ENCODE results near the gene ELMOD3. TPM values are rescaled to one million over a fixed set of nuclear protein-coding genes. Genes with fewer than 3 reads are reported as not detected.
"Not testable (repeated sequence)": the region's sequence is repeated elsewhere in the genome, so short reads cannot be mapped to it uniquely, and the experiment has no call there.

Gene ELMOD3
- total RNA-seq, 1 donor from 2014 or later, result 16.7 TPM

DNA sequence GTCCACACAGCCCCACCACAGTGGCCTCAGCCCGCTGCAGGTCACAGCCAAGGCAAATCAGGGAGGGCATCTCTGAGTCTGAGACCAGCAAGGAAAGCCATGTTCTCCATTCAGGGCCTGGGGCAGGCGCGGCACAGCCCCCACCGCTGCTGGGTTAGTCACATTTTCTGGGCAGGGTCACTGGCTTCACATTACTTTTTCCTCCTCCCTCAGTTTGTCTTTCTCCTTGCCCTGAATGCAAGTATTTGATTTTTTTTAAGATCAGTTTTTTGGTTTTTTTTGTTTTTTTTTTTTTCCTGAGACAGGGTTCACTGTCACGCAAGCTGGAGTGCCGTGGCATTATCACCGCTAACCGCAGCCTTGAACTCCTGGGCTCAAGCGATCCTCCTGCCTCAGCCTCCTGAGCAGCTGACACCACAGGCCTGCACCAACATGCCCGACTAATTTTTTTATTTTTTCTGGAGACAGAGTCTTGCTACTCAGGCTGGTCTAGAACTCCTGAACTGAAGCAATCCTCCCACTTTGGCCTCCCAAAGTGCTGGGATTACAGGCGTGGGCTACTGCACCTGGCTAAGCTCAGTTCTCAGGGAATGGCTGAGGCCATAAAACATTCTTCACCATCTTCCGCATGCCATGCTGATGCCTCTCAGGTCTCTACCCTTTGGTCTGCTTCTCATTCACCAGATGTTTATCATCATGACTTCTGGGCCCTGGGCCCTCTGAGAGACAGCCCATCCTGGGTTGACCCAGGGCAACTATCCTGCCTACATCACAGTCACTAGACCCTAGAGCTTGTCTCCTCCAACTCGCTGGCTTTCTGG, 56.2 kb downstream of the ELMOD3 start:
- H3K36me3 Mint-ChIP-seq (ENCODE audit: low read depth), result peaks cover 4% of the 10 kb centered on the region
- no peak for DNase-seq
- peaks cover 60% of the 10 kb centered on the region for H3K4me1 Mint-ChIP-seq
- peaks cover 3% of the 10 kb centered on the region for H3K27me3 Mint-ChIP-seq
- peak overlapping the region; percentile 77 for H3K4me3 Mint-ChIP-seq
- no peaks in the 10 kb centered on the region for H3K9me3 Mint-ChIP-seq
- peak overlapping the region; percentile 81 for H3K27ac Mint-ChIP-seq
- intact Hi-C loops (cut with micrococcal nuclease), result no loop called here

DNA sequence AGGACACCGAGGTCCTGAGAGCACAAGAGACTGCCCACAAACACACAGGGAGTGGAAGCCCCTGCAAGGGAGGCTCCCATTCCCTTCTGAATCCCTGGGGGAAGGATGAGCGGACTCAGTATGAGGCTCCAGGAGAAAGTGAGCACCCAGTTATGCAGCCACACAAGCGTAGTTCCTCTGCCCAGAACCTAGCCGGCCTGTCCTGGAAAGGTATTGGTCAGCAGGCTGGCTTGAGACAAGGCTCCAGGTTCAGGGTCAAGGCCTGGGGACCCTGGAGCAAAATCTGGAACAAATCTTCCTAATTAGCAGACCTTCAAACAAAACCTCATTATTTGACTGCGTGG, 56.8 kb downstream of the ELMOD3 start:
- DNase-seq, result no peak
- H3K36me3 Mint-ChIP-seq (ENCODE audit: low read depth), result peaks cover 3% of the 10 kb centered on the region
- H3K4me3 Mint-ChIP-seq, result peak overlapping the region; percentile 77
- H3K27ac Mint-ChIP-seq, result no peak overlapping the region
- intact Hi-C loops (cut with micrococcal nuclease), result no loop called here
- peaks cover 3% of the 10 kb centered on the region for H3K27me3 Mint-ChIP-seq
- H3K9me3 Mint-ChIP-seq, result no peaks in the 10 kb centered on the region
- H3K4me1 Mint-ChIP-seq, result peaks cover 55% of the 10 kb centered on the region

DNA sequence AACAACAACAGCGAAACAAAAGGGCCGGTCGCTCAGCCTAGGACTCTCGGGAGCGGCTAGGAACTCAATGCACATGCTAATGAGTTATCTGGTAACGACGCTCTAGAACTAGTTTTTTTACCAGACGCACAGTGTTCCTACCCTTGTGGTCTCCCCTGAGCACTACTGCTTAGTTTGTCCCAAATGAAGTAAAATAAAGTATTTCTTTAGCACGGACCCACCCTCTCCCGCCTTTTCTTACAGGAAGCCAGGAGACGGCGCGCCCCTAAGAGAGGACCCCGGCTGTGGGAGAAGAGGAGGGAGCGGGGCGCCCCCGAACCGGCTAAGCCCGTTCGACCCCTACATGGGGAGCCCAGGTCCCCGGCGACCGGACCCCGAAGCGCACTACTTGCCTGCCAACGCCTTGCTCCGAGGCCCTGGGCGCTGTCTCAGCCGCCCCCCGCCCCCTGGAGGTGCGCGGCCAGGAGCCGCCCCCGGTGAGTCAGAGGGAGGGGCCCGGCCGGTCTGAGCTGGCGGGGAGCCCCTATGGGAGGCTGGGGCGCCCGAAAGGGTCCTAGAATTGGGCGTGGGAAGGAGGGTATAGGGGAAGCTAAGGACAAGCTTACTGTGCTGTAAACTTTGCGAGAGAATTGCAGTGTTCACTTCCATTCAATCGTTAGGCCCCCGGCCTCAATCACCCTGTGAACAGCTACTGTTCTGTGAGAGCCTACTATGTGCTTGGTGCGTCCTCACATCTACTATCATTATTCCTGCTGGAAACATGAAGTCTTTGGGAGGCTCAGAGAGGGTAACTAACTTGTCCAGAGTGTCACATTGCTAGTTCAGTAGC, 59.2 kb downstream of the ELMOD3 start:
- H3K27me3 Mint-ChIP-seq, result peaks cover 3% of the 10 kb centered on the region
- intact Hi-C loops (cut with micrococcal nuclease), result loop anchor here (1.0 kb wide), 1 partner anchor 9 kb away; no protein-coding TSS in a partner anchor
- H3K9me3 Mint-ChIP-seq, result no peaks in the 10 kb centered on the region
- H3K27ac Mint-ChIP-seq, result peak overlapping the region; percentile 20
- DNase-seq, result peak; percentile 81
- peak overlapping the region; percentile 75 for H3K4me3 Mint-ChIP-seq
- peaks cover 48% of the 10 kb centered on the region for H3K4me1 Mint-ChIP-seq
- no peaks in the 10 kb centered on the region for H3K36me3 Mint-ChIP-seq (ENCODE audit: low read depth)

DNA sequence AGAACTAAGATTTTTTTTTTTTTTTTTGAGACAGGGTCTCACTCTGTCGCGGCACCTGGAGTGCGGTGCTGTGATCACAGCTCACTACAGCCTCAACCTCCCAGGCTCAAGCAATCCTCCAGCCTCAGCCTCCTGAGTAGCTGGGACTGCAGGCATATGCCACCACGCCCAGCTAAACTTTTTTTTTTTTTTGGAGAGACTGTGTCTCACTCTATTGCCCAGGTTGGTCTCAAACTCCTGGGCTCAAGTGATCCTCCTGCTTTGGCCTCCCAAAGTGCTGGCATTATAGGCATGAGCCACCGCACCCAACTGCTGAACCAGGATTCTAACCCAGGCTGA, 59.8 kb downstream of the ELMOD3 start:
- H3K4me3 Mint-ChIP-seq; DNase-seq; H3K27ac Mint-ChIP-seq; H3K9me3 Mint-ChIP-seq; H3K36me3 Mint-ChIP-seq (ENCODE audit: low read depth); H3K27me3 Mint-ChIP-seq: not testable (repeated sequence)
- peaks cover 50% of the 10 kb centered on the region for H3K4me1 Mint-ChIP-seq
- intact Hi-C loops (cut with micrococcal nuclease), result loop anchor here (1.0 kb wide), 1 partner anchor 9 kb away; no protein-coding TSS in a partner anchor

DNA sequence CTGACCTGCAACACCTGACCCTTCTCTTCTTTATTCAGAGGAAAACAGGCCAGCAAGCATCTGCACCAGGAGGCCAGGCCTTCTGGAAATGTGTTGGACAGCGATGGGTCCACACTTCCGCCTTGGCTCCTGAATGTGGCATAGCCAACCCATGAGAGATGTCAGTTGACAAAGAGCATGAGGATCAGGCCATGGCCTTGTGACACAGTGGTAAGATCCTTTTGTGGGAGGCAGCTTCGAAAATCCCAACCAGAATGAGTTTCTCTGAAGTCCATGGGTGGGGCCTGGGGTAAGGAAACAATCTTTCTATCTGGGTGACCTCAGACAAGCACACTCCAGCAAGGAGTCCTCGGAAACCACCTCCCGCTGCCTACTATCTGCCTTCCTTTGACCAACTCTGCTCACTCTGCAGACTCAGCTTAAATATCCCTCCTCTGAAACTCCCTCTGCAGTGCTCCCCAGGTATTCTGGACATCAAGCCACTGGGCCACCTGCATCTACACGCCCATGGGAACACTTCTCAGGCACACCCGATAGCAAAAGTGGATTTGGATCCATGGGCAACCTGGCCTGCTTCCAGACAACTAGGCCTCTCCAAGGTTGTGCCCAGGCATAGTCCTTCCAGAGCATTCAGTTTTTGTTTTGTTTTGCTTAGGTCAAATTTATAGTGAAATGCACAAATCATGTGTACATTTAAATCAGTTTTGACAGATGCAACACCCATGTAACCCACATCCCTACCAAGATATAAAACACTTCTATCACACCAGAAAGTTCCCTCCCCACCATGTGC, 60.4 kb downstream of the ELMOD3 start:
- Mint-ChIP-seq H3K27ac (peak overlapping the region; percentile 44), H3K27me3 (peaks cover 3% of the 10 kb centered on the region), H3K4me3 (no peak overlapping the region), H3K4me1 (peaks cover 50% of the 10 kb centered on the region), H3K9me3 (no peaks in the 10 kb centered on the region), H3K36me3 (ENCODE audit: low read depth) (no peaks in the 10 kb centered on the region)
- intact Hi-C loops (cut with micrococcal nuclease), result loop anchor here (1.0 kb wide), 1 partner anchor 10 kb away; no protein-coding TSS in a partner anchor
- no peak for DNase-seq

DNA sequence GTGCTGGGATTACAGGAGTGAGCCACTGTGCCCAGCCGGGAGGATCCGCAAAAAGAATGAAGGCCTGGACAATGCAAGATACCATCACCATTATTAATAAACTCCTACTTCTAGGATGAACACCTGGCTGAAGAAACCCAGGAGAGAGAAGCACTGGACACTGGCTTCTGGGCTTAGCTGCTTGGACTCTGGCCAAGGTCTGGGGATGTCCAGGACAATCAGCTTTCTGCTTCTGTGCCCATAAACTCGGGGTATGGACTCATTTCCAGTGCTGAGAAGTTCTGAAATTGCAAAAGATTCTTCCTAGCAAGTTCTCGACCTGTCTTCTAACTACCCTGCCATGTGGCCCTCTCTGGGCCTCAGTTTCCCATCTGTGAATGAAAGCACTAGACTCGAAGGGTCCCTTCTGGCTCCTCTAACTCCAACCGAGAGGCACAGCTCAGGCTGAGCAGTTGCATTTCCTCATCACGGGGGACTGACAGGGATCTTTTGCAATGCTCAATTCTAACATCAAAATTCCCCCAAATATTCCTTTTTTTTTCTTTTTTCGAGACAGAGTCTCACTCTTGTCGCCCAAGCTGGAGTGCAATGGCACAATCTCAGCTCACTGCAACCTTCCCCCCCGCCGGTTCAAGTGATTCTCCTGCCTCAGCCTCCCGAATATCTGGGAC, 61.5 kb downstream of the ELMOD3 start:
- Mint-ChIP-seq H3K27me3 (peaks cover 3% of the 10 kb centered on the region), H3K9me3 (no peaks in the 10 kb centered on the region), H3K36me3 (ENCODE audit: low read depth) (no peaks in the 10 kb centered on the region), H3K4me1 (peaks cover 48% of the 10 kb centered on the region), H3K4me3 (no peak overlapping the region), H3K27ac (no peak overlapping the region)
- DNase-seq, result no peak
- intact Hi-C loops (cut with micrococcal nuclease), result no loop called here

DNA sequence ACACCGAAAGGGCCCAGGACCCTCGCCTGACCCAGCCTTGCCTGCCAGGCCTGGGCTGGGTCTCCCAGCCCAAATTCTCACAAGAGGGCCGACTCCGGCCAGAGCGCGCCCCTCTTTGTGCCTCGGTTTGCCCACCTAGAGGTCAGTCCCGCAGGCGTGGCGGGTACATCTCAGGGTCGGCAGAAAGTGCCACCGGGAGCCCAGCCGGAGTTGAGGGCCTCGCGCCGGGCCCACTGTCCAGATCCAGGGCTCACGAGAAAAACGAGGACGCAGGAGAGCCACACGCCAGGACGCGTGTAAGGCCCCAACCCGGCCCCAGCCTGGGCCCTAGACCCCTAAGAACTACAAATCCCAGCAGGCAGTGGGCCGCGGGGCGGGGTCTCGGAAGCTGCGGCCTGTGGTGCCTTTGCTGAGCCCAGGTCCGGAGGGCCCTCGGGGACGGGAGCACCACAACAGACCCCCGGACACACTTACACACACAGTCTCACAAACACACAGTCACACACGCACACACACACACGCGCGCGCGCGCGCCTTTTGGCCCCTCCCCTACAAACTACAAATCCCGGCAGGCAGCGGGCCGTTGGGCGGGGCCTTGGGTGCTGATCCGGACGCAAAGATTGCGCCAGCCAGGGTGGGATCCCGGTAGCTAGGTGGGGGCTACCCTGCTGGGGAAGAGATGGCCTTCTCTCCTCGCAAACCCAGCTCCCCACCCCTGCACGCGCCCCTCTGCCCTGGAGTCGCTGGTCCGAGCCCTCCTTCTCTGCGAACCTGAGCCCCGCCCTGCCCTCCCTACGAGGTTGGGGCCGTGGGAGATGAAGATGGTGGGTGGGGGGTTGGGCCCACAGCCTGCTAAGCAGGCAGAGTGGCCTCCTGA, 63.8 kb downstream of the ELMOD3 start, which contains the start of gene SH2D6:
TSS of gene SH2D6 (plus strand) at position 583 of the 877 bp plus-strand sequence. CDS start 10,752 bp downstream, outside the sequence.
- peaks cover 3% of the 10 kb centered on the region for H3K27me3 Mint-ChIP-seq
- DNase-seq, result peak; percentile 96
- peak within 1 kb of the TSS; percentile 99 for H3K27ac Mint-ChIP-seq
- H3K9me3 Mint-ChIP-seq, result no peaks in the 10 kb centered on the region
- H3K4me3 Mint-ChIP-seq, result peak within 1 kb of the TSS; percentile 99
- H3K36me3 Mint-ChIP-seq (ENCODE audit: low read depth), result no peaks in the 10 kb centered on the region
- H3K4me1 Mint-ChIP-seq, result peaks cover 44% of the 10 kb centered on the region
- intact Hi-C loops (cut with micrococcal nuclease), result loop anchor here (1.0 to 2.0 kb wide), 6 partner anchors 13 to 198 kb away; partner anchors contain the start of genes ELMOD3, RETSAT and USP39

DNA sequence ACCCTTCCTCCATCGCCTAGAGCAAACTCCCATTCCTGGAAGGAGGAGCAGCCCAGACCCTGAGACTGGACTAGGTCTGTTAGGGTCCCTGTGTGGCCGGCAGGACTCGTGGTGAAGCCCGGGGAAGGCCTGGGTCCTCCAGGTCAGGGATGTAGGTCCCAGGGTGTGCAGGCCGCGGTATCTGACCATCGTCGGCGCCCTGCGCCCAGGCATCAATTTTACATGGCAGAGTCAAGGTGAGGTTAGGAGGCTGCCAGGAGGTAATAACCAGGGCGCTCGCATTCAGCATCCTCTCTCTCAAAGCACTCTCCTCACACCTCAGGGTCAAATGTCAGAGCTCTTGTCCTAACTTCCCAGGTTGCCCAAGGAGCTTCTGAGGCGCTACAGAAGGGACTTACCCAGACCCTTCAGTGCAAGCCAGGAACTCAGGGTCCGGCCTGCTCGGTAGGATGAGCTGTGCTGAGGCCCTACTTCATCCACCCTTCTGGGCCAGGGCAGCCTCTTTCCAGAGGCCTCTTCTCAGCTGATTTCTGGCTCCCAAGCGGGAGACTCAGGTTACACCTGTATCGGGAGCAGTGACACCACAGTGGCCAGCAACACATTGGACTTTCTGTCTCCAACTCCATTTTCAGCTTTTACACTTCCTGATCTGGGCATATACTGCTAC, 64.6 kb downstream of the ELMOD3 start:
- DNase-seq, result no peak
- intact Hi-C loops (cut with micrococcal nuclease), result loop anchor here (2.0 kb wide), 1 partner anchor 28 kb away; no protein-coding TSS in a partner anchor

DNA sequence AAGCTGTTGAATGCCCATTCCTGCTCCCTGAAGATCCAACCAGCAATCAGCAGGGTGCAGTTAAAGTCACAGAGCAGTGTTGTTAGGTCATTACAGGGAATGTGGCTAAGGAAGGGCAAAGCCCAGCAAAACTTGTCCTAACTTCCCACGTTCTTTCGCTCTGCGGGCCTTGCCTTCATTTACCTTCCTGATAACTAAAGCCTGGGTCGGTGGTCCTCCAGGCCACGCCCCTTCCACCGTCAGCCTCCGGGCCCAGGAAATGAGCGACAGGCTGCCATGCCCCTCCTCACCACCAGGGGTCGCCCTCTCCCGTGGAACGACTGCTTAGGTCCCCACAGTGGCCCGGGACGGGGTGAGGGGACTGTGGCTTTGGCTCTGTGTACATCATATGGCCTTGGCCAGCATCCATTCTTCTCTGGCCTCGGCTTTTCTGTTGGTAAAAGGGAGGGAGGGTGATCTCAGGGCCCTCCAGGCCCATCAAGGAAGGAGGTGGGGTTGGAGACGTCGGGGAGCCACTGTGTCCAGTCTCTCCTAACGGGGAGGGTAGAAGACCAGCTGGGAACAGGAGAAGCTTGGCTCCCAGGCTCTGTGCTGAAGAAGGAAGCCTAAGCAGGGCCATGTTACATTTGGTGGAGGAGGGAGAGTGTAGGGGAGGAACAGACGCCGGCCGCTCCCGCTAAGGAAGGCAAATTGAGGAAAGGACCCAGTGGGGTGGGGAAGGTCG, 66.1 kb downstream of the ELMOD3 start:
- DNase-seq, result peak; percentile 98
- H3K4me3 Mint-ChIP-seq, result peak overlapping the region; percentile 62
- no peaks in the 10 kb centered on the region for H3K9me3 Mint-ChIP-seq
- H3K27me3 Mint-ChIP-seq, result no peaks in the 10 kb centered on the region
- intact Hi-C loops (cut with micrococcal nuclease), result loop anchor here (1.0 kb wide), 3 partner anchors 119 to 141 kb away; partner anchors contain the start of genes GGCX and MAT2A
- peaks cover 28% of the 10 kb centered on the region for H3K4me1 Mint-ChIP-seq
- no peaks in the 10 kb centered on the region for H3K36me3 Mint-ChIP-seq (ENCODE audit: low read depth)
- peak overlapping the region; percentile 88 for H3K27ac Mint-ChIP-seq

More for the DNA sequence above, 64.6 kb downstream of the ELMOD3 start:
- Mint-ChIP-seq H3K4me1 (peaks cover 42% of the 10 kb centered on the region), H3K4me3 (peak overlapping the region; percentile 99), H3K36me3 (ENCODE audit: low read depth) (no peaks in the 10 kb centered on the region), H3K27me3 (no peaks in the 10 kb centered on the region), H3K9me3 (no peaks in the 10 kb centered on the region), H3K27ac (peak overlapping the region; percentile 99)

DNA sequence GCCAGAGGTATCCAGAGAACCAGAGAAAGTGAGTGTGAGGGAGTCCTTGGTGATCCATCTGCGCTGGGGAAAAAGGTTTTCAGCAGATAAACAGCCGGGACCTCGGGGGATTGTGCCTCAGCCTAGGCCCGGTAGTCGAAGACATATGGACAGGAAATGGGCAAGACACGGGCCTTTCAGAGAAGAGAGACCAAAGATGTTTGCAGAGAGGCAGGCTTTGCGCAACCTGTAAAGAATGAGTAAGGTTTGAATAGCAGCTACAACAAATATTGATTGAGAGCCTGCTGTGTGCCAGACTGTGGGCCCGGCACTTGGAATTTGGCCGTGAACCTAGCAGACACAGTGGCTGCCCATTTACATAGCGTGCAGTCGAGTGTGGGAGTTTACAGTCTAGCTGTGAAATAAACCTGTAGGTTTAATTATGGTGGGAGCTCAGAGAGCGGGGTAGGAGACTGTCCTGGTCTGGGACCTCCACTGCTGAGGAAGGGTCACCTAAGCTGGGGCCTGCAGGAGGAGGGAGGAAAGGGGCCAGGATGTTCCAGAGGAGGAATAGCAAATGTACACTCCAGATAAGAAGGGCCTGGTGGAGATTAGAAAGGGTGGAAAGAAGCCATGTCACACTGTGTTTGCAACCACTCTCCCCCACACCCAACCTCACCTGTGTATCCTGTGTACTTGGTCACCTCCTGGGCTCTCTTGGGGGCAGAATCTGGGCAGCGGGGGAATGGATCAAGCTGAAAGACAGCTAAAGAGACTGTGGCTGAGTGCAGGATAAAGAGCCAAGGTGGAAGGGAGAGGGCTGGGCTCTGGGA, 66.9 kb downstream of the ELMOD3 start:
- intact Hi-C loops (cut with micrococcal nuclease), result no loop called here
- H3K9me3 Mint-ChIP-seq, result no peaks in the 10 kb centered on the region
- H3K36me3 Mint-ChIP-seq (ENCODE audit: low read depth), result no peaks in the 10 kb centered on the region
- H3K4me1 Mint-ChIP-seq, result peaks cover 27% of the 10 kb centered on the region
- peak overlapping the region; percentile 88 for H3K27ac Mint-ChIP-seq
- DNase-seq, result peak; percentile 56
- no peaks in the 10 kb centered on the region for H3K27me3 Mint-ChIP-seq
- H3K4me3 Mint-ChIP-seq, result no peak overlapping the region

DNA sequence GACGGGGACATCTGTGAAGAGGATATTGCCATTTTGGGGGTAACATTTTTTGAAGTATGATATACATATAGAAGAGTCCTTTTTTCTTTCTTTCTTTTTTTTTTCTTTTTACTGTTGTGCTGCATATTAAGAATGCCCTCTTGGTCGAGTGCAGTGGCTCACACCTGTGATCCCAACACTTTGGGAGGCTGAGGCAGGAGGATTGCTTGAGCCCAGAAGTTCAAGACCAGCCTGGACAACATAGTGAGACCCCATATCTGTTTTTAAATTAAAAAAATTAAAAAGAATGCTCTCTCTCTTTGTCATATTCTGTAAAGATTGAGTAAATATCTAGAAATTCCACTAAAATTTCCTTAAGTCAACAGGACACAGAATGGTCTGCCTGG, 67.5 kb downstream of the ELMOD3 start:
- Mint-ChIP-seq H3K4me1 (peaks cover 27% of the 10 kb centered on the region), H3K27me3 (no peaks in the 10 kb centered on the region), H3K9me3 (no peaks in the 10 kb centered on the region), H3K36me3 (ENCODE audit: low read depth) (no peaks in the 10 kb centered on the region), H3K4me3 (no peak overlapping the region), H3K27ac (no peak overlapping the region)
- intact Hi-C loops (cut with micrococcal nuclease), result no loop called here
- DNase-seq, result no peak
